ENCODE results near the gene ENTHD1.

ENTHD1 gene

DNA sequence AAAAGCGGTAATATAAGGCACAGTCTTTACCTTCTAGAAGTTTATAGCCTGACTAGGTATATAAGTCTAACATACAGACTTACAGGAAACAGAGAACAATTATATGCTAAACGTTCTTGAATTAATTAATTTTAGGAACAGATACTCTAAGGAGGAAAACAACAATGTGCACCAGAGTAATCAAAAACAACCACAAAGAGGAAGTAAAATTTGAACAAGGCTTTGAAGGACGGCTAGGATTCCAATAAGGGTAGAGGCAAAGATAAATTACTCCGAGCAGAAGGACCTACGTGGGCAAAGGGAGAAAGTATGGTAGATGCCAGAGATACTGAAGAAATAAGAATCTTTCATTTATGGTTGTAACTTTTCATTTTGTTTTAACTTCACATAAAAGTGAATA is 54.4 kb downstream of the ENTHD1 start:
- DNase-seq: no peak

DNA sequence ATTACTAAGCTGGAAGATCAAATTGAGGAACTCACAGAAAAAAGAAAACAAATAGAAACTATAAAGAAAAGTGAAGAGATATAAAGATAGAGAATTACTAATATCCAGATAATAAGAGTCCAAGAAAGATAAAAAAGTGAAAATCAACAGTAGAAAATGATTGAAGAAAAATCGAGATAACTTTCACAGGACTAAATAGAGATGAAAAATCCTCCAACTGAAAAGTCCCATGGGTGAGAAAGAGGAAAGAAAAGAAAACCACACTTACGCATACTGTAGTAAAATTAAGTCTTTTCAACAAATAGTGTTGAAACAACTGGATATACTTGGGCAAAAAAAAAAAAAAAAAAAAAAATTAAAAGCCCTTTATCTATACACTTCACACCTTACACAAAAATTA is 60.0 kb downstream of the ENTHD1 start:
- no peak for DNase-seq

DNA sequence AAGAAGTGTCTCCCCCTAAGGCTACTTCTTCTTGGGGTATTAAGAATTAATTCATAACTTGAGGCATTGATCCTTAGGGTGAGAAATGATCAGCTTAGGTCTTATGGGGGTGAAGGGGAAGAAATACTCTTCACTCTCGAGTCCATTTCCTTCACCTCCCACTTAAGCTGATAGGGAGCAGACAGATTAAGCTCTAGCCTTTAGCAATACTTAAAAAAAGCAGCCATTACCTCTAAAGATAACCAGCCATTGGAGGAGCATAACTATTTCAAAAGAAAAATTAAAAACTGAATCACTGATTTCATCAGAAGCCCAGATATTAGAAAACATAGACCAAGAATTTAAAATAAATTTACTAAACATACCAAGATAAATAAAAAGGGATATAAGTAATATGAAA is 60.5 kb downstream of the ENTHD1 start:
- DNase-seq: no peak

DNA sequence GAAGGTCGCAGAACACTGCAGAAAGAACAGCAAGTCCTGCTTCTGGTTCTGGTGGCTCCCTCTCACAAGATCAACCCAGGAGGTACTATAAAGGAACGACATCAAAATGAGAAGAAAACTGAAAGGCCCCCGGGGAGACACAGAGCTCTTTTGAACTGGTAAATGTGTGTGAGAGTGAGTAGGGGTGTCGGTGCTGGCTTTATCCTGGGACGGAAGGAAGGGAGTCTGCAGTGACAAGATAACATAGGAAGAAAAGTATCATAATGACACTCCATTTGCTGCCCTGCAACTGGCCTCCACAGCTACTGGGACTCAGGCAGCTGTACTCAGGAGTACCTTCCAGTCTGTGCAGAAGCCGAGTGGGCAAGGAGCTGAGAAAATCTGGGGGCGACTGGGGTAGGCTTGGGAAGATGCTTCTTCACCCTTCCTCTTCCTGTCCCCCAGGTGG is 60.9 kb downstream of the ENTHD1 start:
- DNase-seq: no peak

DNA sequence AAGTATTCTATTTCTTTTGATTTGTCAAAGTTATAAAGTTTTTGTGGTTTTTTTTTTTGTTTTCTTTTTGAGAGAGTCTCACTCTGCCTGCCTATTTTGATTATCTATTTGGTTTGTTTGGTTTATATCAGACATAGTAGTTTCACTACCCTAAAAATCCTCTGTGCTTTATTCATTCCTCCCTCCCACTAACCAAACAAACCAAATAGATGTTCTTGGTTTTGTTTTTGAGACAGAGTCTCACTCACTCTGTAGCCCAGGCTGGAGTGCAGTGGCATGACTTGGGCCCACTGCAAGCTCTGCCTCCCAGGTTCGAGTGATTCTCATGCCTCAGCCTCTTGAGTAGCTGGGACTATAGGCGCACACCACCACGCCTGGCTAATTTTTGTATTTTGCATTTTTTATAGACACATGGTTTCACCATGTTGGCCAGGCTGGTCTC is 67.9 kb downstream of the ENTHD1 start:
- DNase-seq: no peak

DNA sequence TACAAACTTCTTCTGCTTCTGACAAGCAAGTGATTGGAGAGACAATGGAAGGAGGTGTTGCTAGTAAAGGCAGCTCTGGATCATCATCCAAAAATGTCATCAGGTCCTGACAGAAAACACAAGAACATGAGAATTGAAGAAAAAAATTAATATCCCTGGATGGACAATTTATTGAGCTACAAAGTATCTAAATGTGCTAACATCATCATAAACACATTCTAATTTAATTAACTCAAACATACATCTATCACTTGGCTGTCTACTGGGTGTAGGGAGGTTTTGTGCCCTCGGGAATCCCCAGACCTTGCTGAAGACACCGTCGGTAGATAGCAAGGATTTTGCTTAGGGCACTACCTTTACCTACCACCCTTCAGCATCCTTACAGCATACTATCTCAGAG is 72.6 kb downstream of the ENTHD1 start:
- DNase-seq: no peak

DNA sequence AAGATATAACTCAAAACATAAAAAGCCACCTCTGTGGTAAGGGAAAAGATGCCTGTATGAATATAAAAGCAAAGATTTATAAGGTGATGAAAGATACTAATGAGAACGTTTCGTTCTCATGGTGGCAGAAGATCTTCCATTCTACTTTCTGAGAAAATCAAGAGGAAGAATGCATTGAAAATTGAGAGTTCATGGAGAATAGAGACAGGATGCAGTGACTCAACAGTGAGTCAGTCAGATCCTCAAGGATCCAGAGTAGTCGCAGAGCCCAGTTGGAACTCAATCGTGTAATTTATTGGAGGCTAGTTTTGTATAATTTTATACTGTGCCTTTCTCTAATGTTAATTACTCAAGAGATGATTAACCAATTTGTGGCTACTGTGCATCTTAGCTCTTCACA is 73.3 kb downstream of the ENTHD1 start:
- no peak for DNase-seq

DNA sequence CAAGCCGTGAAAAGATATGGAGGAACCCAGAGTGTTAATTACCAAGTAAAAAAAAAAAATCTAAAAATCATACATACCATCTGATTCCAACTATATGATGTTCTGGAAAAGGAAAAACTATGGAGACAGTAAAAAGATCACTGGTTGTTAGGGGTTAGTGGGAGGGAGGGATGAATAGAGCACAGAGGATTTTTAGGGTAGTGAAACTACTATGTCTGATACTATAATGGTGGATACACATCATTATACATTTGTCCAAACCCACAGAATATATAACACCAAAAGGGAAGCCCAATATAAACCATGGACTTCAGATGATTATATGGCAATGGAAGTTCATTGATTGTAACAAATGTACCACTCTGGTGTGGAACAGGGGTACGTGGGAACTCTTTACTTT is 74.1 kb downstream of the ENTHD1 start:
- DNase-seq: no peak

DNA sequence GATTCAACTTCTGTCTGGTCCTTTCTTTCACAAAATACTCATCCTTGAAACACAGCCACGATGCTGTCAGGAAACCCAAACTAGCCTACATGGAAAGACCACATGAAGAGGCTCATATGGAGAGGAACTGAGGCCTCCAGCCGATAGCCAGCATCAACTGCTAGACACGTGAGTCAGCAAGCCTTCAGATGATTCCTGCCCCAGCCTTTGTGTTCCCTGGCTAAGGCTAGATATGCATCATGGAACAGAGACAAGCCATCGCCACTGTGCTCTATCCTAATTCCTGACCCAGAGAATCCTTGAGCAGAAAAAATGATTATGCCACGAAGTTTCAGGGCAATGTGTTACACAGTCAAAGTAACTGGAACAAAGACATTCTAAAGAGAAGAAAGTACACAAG is 75.5 kb downstream of the ENTHD1 start:
- DNase-seq: no peak

DNA sequence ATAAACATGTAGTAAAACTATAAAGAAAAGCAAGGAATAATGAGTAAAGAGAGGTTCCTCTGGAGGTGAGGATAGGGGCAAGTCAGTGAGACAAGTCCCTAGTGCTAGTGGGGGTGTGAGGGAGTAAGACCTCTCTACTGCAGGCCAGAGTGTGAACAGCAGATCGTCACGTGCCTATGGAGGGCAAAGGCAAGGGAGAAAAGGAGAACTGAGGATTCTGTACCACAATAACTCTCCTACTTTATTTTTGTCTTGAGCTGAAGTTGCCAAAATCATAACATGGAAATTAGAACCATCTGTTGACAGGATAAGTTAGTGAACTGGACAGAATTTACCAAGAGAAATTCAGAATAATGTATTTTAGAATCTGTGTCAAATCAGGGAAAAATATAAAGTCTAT is 77.6 kb downstream of the ENTHD1 start:
- DNase-seq: no peak

DNA sequence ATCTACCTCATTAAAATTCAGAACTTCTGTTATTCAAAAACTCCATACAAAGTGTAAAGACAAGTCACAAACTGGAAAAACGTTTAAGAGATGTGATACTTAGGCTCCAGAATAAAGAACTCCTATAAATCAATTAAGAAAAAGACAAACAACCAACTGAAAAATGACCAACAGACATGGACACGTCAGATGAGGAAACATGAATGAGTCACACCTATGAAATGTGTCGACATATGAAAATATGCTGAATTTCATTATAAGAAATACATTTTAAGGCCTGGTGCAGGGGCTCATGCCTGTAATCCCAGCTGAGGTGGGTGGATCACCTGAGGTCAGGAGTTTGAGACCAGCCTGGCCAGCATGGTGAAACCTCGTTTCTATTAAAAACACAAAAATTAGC is 78.7 kb downstream of the ENTHD1 start:
- DNase-seq: no peak

DNA sequence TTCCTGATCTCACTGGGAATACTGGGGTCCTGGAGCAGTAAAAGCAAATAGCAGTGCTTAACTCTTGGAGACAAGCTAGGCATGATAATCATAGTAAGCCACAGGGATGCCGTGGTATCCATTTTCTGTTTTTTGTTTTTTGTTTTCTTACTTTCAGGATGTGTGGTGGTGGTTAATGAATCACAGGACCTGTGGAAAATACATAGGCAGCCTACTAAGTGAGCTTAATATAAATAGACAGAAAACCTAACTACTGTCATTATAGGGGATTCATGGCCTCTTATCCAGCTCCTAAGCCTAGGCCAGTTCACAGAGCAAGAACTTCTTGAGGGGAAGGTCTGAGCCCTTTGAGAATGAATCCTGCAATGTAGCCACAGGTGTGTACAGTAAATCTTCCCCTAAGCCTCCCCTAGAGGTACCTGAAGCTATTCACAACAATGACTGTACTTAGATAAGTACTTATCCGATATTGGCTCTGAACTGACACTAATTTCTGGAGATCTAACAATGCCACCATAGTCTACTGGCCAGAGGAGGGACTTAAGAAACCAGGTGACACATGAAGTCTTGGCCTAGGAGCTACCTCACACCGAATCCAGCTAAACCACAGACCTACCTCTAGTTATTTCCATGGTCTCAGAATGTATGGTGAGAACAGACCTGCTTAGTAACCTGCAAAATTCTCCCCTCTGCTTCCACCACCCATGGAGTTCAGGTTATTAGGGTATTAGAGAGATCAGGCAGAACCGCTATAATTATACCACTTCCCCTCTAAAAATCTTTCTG is 83.6 kb downstream of the ENTHD1 start:
- DNase-seq: no peak

DNA sequence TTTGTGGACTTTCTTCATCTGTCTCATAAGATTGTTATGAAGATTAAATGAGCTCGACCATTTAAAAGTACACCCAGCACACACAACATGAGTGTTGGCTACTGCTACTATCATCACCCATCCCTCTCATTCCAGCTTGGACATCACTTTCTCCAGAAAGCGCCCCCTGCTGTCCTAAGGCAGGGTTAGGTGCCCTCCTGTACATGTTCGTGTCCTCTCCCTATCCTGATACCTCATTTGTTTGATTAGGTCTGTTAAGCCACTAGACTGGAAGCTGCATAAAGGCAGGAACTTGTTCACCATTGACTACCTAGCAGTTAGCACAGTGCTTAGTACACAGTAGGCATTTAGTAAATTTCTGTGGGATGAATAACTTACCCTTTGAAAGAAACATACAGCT is 85.5 kb downstream of the ENTHD1 start:
- no peak for DNase-seq

DNA sequence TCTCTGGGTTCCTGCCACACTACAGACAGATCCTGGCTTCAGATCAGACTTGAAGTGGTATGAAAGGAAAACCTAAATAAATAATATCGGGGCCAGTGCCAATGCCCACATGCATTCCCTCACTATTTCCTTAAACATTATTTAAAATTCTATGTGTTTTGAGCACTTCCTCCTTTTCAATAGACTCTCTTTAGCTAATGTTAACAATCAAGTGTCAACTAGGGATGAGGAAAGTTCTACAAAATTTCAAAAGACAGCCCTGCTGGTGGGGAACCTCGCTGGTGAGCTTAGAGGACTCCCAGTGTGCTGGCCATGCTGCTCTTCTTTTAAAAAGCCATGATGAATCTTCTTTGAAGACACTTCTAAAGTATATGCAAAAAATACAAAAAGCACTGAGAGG is 87.5 kb downstream of the ENTHD1 start:
- DNase-seq: no peak

DNA sequence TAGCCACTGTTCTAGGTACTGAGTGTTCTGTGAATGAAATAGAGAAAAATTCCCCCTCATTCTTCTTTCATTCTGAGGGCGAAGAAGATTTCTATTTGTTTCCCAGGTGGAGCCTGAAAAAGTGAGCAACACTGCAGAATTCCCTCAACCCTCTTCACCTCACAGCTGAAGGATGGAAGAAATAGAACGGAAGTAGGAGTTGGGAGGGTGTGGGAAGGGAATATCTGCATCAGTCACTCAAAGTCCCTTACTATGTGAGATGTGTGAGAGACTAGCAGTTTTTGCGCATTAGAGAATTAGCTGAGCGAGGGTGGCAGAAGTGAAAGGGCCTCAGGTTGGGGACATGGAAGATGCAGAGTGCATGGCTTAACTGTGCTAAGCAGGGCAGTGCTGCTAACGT is 88.4 kb downstream of the ENTHD1 start:
- DNase-seq: no peak

DNA sequence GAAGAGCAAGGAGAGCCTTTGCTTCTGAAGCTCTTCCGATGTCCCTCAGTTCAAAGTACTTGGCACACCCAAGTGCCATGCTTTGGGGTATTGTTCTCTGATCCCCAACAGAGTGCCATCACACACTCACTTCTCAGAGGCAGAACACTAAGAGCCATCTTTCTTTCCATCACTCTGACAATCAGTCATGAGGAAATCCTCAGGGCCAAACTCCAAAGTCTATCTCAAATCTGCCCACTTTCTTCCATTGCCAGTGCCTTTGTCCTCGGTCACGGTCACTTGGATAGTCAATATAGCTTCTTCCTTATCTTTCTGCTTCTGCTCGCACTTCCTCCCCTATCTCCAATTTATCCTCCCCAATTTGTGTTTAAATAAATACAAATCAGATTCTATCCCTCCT is 90.9 kb downstream of the ENTHD1 start:
- no peak for DNase-seq

DNA sequence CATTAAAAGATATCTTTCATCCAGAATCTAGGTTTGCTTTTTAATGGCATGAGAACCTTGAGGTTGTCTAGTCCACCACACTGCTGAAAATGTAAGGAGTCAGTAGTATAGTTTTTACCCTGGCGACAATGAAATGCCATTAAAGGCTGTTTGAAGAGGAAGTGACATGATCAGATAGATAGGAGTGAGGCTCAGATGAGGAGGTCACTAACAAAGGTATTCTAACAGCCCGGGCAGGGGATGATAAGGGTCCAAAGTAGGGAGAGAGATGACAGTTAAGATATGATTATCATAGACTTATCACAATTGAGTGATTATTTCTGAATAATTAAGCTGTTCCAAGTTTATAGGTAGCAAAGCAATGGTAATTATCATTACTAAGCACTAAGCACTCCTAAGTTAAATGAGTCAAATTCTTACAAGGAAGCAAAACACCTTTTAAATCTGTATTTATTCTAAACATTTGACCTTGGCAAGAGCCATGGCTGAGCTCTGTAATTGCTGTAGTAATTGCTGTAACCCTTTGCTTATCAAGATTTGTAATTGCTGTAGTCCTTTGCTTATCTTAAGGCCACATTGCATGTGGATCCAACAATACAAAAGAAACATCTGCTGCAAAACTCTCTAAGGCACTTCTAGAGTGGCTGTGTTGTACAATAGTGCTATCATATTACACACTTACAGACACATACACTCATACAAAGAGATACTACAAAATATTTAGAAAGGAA is 92.6 kb downstream of the ENTHD1 start:
- no peak for DNase-seq

DNA sequence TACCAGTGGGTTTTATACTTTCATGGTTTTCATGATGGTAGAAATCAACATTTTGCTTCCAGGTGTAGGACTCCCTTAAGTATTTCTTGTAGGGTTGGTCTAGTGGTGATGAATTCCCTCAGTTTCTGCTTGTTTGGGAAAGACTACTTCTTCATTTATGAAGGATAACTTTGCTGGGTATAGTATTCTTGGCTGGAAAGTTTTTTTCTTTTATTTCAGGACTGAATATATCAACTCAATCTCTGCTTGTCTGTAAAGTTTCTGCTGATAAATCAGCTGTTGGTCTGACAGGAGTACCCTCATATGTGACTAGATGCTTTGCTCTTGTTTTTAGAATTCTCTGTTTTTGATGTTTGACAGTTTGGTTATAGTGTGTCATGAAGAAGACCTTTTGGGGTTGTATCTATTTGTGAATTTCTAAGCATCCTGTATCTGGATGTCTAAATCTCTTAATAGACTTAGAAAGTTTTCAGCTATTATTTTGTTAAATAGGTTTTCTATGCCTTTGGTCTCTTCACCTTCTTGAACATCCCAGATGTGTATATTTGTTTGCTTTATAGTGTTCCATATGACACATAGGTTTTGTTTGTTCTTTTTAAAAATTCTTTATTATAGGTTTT is 95.9 kb downstream of the ENTHD1 start:
- DNase-seq: no peak

DNA sequence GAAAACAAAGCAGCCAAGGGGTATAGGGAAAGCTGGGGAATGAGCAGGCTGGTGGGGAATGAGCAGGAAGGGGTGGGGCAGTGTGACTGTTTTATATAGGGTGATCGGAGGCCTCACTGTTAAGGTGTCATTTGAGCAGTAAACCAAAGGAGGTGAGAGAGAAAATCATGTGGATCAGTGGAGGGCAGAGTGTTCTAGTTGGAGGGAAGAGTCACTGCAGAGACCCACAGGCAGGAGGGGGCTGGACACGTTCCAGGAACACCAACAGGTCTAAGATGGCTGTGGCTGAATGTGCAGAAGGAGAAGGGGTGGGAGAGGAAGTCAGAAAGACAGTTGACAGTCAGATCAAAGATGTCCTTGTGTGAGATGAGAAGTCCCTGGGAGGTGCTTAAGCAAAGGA is 103.8 kb downstream of the ENTHD1 start:
- no peak for DNase-seq

DNA sequence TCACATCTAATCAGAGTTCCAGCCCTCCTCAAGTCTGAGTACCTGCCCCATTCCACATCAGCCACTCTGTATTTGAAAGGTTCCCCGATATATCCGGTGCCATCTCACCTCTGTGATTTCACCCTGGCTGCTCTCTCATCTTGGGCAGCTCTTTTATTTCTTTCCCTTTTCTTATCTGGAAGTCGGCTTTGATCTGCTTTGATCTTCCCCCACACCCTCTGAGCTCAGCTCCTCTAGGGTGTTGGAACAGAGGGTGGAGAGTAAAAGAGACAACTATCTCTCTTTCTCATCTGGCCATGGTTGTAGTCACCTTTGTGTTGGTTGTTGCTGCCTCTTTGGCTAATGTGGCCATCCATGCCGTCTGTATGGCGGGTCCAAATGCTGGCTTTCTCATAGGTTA is 108.3 kb downstream of the ENTHD1 start:
- DNase-seq: no peak

DNA sequence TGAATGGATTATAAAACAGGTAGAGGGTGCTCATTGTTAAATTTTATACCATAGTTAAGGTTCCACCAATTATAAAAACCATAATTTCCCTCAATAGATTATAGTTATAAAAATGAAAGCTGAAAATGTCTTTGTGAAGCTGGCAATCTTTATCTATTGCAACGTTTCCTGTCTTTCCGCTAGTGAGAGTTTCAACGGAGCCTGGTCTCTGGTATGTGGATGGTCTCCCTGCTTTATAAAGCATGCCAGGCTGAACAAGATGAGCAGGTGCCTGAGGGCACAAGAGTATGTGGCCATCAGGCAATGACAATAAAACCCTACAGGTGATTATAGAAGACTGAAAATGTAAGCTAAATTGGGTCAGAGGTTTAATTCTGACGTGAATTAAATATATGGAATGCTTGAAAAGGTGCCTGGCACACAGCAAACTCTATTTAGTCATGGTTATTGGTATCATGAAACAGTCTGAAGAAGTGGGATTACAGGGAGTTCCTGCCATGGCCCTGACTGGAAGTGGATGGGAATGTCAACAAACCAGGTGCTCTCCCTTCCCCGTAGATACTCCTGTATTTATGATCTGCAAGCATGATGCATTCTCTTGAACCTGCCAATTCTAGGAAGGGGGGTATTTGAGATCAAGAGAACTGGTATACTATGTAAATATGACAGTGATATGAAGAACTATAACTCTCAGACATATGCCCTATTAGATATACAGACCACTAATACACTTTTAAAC is 115.7 kb downstream of the ENTHD1 start:
- DNase-seq: no peak

DNA sequence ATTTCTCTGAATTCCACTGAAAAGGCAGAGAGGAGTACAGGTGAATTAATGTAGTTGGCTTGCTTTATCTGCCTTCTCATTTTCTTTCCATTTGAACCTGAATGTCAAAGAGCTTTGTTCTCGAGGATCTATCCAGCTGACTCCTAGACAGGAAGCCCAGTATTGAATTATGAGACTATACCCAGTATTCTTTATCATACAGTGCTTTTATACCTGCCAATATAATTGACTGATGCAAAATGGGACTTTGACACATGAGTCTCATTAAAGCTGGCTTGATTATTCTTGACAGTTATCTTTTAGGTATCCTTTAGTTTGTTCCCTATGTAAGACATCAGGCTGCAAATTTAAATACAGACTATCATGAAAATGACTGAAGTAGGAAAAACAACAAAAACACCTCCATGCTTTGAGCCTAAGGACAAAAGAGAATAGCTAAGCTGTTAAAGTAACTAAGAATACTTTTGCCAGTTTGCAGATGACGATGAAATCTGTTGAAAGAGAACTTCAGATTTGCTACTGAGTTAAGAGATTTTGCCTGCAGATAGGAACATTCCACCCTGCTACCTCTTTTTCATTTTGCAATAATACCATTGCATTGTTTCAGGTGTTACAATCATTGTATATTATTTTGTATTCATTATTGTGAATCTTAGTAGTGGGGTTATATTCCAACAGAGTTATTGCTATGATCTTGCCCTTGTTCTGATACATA is 117.1 kb downstream of the ENTHD1 start:
- DNase-seq: no peak

Data from amniotic stem cell (primary cell).